ENCODE data around the gene KLC1.

The KLC1 gene

DNA sequence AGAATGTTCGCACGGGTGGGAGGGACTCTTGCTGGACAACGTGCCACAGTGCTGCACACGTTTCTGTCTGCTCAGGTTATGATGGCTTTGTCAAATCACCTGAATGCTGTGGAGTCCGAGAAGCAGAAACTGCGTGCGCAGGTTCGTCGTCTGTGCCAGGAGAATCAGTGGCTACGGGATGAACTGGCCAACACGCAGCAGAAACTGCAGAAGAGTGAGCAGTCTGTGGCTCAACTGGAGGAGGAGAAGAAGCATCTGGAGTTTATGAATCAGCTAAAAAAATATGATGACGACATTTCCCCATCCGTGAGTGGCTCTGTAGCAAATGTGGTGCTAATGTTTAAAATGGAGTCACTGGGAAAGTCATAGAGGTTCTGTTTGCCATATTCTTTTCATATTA, 28.5 kb downstream of the KLC1 start:
- no peak for DNase-seq (ENCODE audit: low read depth in 1 of 2, low spot score in 1 of 2)

DNA sequence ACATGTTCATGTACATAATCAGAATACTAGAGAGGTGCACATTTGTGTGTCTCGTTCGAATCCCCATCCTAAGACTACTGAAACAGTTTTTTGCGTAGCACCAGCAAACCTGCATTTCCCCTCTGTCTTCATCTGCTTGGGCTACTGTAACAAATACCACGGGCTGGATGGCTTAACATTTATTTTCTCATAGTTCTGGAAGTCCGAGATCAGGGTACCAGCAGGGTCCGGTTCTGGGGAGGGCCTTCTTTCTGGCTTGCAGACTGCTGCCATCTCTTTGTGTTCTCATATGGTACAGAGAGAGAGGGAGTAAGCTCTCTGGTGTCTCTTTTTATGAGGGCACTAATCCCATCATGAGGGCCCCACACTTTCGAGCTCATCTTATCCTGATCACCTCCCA, 30.6 kb downstream of the KLC1 start:
- DNase-seq (ENCODE audit: low read depth in 1 of 2, low spot score in 1 of 2): no peak

DNA sequence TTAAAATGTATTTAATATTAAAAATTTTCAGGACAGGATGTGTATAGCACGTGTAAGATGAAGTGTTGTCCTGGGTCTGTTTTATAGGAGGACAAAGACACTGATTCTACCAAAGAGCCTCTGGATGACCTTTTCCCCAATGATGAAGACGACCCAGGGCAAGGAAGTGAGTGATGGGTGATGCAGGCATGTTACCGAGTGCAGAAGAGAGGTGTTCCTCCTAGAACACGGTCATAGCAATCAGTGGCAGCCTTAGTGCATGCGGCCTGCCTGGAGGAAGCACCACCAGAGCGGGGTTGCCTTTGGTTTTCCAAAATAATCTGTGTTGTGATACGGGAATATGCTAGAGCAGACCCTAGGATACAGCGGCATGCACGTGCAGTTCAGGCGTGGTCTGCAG, 33.0 kb downstream of the KLC1 start:
- DNase-seq (ENCODE audit: low read depth in 1 of 2, low spot score in 1 of 2): no peak

DNA sequence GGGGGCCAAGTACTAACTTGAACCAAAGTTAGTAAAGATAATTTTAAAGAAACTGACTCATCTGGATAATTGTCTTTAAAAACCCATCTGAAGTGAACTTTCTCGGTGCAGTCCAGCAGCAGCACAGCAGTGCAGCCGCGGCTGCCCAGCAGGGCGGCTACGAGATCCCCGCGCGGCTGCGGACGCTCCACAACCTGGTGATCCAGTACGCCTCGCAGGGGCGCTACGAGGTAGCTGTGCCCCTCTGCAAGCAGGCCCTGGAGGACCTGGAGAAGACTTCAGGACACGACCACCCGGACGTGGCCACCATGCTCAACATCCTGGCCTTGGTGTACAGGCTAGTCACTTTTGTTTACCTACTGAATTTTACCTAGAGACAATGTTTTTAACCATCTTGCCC, 33.6 kb downstream of the KLC1 start:
- no peak for DNase-seq (ENCODE audit: low read depth in 1 of 2, low spot score in 1 of 2)

DNA sequence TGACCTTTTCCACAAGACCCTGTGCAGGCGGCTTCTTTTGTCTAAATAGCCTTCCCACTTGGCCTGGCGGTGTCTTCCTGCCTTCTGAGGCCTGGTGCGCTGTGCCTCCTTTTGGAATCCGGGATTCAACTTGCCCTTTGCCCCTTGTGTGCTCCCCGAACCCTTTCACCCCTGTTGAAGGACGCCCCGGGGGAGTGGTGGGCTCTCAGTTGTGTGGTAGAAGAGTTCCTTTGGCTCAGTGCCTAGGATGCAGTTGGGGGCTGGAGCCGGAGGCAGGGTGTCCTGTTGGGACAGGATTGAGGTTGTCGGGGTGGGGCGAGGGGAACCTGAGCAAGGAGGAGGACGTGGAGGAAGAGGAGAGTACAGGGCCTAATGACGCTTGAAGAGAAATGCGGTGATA, 34.5 kb downstream of the KLC1 start:
- DNase-seq (ENCODE audit: low read depth in 1 of 2, low spot score in 1 of 2): no peak

DNA sequence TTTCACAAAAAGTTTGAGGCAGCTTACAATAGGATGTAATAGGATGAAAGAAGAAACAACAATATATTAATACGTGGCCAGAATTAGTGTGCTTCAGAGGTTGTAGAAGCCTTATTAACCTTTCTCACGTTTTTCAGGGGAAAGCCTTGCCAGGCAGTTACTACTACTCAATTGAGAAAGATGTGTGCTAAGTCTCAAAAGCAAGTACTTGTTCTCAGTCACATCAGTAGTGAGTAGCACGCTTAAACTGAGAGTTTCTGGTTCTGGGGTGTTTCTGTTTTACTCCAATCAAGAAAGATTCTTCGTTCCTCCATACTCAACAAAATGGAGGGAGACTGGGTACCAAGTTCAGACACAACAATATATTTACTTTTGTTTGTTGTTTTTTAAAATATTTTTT, 38.7 kb downstream of the KLC1 start:
- DNase-seq (ENCODE audit: low read depth in 1 of 2, low spot score in 1 of 2): no peak

DNA sequence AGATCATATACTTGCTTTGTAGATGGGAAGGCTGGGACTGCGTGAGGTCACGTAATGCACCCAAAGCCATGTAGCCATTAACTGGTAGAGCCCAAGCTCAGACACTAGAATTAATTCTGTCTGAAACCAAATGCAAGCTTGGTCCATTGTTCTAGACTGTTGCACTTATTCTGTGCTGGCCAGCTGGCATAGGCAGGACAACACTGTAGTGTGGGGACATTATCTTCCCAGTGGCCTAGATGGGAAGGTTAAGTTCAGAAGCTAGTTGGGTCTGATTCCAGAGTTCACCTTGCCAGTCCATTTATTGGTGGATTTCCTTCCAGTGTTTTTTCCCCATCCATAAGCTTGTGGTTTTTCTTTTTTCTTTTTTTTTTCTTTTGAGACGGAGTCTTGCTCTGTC, 39.1 kb downstream of the KLC1 start:
- DNase-seq (ENCODE audit: low read depth in 1 of 2, low spot score in 1 of 2): no peak

DNA sequence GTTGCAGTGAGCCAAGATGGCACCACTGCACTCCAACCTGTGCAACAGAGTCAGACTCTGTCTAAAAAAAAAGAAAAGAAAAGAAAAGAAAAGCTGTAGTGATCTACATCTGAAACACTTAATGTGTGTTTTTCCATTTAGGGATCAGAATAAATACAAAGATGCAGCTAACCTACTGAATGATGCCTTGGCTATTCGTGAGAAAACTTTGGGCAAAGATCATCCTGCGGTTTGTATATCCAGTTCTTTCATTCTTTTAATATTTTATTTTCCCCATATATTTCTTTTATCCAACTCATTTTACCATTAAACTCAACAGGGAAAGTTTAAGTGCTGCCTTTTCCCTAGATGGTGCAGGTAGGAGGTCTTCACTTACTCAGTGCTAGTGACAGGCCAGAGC, 40.4 kb downstream of the KLC1 start:
- DNase-seq (ENCODE audit: low read depth in 1 of 2, low spot score in 1 of 2): no peak

DNA sequence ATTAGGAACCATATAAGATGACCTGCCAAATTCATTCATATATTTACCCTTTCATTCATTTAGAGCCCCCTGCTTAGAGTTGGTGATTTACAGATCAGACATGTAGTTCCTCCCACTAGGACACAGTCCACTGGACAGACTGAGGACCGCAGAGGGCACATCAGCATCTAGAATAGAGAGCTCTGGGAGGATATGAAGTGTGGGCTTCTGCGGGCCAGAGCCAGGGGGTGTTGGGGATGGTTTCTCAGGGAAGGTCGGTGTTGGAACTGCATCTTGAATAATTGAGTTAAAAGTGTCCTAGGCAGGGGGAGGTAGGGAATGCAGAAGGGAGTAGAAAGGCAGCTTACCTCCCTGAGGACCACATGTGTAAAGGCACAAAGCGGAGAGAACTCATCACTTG, 42.9 kb downstream of the KLC1 start:
- no peak for DNase-seq (ENCODE audit: low read depth in 1 of 2, low spot score in 1 of 2)

DNA sequence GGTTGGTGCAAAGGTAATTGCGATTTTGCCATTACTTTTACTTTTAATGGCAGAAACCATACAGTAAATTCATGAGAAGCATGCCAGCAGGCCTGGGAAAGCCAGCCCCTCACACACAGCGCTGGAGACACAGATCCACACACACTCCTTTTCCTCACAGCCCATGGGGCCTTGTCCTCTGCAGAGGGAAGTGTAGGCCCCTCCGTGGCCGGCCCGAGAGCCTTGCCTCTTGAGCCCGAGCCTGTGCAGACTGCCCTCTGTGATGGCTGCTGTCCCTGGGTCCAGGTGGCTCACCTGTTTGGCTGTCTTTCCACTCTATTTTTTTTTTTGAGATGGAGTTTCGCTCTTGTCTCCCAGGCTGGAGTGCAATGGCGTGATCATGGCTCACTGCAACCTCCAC, 46.9 kb downstream of the KLC1 start:
- no peak for DNase-seq (ENCODE audit: low read depth in 1 of 2, low spot score in 1 of 2)

DNA sequence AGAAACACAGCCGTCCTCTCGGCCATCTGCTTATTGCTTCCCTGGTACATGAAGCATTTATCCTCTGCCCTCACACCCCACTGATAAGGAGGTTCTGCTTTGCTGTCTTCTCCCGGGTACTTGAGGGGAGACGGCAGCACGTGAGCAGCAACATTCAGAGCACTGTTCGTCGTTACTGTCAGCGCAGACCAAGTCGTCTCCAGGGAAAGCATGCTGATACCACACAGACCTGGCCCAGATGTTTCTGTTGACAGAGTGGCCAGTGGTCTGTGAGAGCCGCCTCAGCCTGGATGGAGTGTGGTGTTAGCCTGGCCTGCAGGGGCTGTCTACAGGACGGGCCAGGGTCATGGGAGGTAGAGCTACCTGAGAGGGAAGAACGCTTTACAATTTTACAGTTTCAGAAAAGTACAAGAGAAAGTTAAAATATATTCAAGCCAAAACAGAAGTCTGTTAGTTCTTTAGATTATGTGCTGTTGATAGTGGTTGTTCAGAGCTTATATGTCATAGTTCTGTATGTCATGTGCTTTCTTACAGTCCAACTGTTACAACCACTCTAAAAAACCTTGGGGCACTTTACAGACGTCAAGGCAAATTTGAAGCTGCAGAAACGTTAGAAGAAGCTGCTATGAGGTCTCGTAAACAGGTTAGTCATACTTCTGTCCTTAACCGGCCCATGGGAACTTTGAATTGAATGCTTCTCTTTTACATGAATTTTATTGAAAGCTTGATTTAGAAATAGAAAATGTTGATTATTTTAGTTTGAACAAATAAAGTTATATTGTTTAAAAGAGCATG, 48.1 kb downstream of the KLC1 start:
- no peak for DNase-seq (ENCODE audit: low read depth in 1 of 2, low spot score in 1 of 2)

DNA sequence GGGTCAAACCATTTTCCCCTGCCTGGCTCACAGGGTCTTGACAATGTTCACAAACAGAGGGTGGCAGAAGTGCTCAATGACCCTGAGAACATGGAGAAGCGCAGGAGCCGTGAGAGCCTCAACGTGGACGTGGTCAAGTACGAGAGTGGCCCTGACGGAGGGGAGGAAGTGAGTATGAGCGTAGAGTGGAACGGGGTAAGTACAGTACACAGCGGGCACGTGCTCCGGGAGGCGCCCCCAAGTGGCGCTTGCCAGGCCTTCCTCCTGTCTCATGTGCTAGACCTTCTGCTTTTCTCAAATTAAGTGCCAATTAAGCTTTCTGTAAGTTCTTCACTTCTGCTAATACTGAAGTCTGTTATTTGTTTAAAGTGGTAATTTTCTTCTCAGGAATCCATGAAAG, 50.3 kb downstream of the KLC1 start:
- DNase-seq (ENCODE audit: low read depth in 1 of 2, low spot score in 1 of 2): peak in 1 of 2 donors; percentile 31

DNA sequence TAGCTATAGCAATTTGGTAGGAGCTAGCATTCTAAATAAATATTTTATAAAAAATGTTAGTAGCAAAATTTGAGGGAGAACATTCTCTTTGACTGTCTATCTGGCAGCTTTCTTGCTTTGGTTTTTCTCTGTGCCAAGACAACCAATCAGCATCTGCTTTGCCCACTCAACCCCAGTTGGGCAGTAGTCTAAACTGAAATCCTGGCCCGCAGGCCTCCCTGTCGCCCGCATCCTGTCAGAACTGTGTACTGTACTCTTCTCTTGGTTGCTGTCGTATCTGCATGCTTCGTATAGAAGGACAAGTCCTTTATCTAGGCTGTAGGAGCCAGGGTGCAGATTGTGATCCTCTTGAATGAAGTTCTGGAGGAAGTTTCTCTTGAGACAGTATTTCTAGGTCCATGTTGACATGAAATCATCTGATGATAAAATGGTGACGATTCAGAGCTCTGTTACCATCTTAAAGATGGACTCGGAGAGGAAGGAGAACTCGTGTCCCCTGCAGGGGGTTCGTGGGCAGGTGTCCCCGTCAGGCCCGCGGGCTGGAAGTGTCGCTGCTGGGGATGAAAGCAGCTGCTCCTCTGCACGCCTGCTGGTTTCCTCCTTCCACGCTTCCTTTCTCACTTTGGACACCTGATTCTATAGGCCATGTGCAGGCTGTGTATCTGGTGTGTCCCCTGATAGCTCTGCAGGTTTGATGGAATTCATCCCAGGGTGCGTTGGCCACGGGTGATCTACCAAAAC, 51.6 kb downstream of the KLC1 start:
- no peak for DNase-seq (ENCODE audit: low read depth in 1 of 2, low spot score in 1 of 2)

DNA sequence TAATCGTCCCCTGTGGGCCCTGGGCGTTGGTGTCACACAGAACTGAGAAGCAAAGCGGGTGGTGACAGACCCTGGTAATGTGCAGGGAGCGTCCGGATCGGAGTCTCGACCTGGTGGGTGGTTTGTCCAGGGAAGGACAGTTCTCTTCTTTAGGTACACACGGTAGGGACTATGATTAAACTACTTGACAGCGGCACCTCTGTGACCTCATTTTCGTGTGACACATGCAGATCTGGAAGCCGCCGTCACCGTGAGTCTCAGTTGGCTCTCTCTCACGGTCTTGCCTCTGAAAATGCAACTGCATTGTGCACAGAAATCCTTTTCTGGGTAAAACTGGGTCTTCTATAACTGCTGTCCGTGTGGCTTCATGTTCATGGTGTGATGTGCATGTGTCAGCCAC, 54.1 kb downstream of the KLC1 start:
- no peak for DNase-seq (ENCODE audit: low read depth in 1 of 2, low spot score in 1 of 2)

DNA sequence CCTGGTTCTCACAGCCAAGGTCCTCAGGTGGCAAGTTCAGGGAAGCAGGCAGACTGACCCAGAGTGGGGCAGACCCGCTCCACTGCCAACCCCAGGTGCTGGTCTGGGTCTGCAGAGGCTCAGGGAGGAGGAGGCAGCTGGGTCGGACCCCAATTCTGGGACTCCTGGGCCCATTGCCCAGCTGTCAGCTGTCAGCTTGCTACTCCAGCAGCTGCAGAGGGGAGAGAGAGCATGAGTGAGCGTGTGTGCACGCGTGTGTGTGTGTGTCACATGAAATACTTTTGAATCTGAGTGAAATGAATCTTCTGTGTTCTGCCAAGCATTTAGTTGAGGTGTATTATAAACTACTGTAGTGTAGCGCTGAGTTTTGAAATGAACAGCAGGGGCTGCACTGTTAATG, 55.5 kb downstream of the KLC1 start:
- DNase-seq (ENCODE audit: low read depth in 1 of 2, low spot score in 1 of 2): no peak

DNA sequence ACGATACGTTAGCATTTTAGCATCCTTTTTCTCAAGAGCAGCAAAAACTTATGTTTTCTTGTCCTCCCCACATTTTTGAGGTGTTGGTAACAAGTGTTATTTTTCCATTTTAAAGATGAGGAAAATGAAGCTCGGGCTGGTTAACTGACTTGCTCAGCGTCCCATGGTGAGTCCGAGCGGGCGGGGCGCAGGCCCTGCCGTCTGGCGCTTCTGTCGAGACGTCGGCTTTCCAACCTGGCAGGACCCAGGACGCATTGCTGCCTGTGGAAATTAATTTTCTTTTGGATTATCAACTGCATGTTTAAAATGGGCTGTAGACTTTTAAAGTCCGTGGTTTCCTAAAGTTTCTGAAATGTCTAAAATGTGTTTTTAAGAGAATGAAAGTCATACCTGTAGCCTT, 55.9 kb downstream of the KLC1 start:
- DNase-seq (ENCODE audit: low read depth in 1 of 2, low spot score in 1 of 2): no peak

DNA sequence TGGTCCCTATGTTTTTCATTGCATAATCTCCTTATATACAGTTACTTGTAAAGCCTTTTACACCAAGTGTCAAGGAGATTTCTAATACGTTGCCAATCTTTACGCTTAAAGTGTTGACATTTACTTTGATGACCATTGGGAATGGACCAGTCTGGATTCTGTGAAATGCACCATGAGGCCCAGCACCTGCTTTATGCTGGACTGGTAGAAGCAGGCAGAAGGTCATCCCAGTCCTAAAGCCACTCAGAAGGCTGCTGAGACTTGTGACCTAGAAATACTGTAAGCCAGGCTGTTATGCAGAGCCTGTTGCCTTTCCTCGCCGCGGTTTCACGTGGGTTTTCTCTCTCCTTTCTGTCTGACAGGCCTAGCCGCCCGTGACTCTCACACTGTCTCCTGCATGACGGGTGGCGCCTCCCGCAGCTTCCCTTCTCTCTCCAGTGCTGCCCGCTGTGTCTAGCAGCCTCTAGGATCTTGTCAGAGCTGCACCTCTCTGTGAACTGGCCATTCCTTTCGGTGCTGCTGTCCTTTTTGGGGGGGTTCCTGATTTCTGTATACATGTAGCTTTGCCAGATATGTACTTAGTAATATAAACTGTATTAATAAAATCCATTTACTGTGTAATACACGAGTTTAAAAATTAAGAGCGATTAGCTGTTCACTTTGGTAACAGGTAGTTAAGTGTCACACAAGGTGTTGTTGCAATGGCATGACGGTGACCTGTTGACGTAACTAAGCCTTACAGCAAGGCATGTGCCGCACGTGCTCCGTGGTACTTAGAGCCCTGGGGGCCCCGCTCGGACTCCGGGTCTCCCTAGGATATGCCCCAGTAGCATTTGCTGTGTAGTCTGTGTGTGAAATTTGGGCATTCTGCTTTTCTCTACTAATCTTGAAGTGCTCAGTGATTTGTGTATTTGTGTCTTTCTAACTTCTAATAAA, 56.5 kb downstream of the KLC1 start:
- no peak for DNase-seq (ENCODE audit: low read depth in 1 of 2, low spot score in 1 of 2)

DNA sequence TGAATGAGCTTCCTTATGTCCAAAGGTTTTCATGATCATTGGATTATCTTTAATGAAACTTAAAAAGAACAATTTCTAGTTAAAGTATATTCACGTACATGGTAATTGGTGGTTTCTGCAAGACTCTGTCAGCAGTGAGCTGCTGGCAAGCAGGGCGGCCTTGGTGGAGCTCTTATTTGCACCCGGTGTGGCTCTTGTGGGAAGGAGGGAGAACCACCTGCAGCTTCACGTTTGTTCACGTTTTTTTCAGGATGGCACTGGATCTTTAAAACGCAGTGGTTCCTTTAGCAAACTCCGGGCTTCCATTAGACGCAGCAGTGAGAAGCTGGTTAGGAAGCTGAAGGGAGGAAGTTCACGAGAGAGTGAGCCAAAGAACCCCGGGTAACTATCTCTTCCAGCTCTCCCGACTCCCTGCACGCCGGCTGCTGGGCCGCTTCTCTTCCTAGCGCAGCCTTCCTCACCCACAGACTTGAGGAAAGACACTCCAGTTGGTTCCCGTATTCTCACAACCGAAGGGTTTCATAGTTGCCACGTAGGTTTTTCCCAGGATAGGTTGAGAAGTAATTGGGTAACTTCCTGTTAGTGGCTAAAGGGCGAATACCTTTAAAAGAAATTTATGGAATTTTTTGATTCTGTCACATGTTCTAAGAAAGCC, 57.9 kb downstream of the KLC1 start:
- DNase-seq (ENCODE audit: low read depth in 1 of 2, low spot score in 1 of 2): no peak

DNA sequence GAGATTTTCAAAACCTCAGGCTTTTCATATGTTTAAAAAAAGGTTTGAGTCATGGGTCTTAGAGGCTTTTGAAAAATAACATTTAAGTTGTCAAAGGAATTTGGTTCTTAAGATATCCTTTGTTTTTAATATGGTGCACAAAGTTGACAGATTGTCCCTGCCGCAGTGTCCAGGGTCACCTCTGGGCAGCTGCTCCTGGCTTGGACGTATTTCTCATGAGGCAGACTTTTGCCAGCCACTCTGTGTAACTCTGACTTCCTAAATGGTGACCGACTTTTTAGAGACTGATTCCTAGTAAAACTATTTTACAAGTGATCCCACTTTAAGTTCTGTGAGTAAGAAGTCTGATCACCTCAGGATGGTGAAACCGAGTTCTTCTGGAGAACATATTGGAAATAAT, 58.7 kb downstream of the KLC1 start:
- no peak for DNase-seq (ENCODE audit: low read depth in 1 of 2, low spot score in 1 of 2)

DNA sequence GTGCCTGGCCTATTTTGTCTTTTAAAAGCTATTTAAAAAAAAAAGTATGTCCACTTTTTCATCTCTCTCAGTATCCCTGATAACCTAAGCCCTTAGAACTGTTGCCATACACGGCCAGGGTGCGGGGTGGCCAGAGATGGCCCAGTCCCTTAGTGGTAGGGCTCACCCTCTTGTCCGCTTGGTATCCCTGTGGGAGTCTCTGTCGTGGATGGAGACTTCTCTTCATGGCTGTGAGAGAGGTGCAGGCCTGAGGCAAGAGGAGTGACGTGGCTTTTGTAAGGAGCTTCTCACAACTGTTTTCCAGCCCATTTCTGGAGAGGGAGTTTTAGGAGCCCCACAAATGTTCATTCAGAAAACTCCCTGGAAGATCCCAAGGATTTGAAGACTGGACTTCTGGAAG, 59.4 kb downstream of the KLC1 start:
- no peak for DNase-seq (ENCODE audit: low read depth in 1 of 2, low spot score in 1 of 2)

All from stimulated activated CD4-positive, alpha-beta T cell treated with anti-CD3 and anti-CD28 coated beads, Interleukin-15, amount 100 ng/mL, for 1 hour (primary cell).